Inferior parietal cortex (tissue), 1 donor: ENCODE data around the gene PUM1.

Experiments
- DNase-seq: peaks from one replicate; pipeline ENCODE4 v3.0.0-alpha.2; 2016; ENCODE audit errors: extremely low spot score

Gene PUM1

DNA sequence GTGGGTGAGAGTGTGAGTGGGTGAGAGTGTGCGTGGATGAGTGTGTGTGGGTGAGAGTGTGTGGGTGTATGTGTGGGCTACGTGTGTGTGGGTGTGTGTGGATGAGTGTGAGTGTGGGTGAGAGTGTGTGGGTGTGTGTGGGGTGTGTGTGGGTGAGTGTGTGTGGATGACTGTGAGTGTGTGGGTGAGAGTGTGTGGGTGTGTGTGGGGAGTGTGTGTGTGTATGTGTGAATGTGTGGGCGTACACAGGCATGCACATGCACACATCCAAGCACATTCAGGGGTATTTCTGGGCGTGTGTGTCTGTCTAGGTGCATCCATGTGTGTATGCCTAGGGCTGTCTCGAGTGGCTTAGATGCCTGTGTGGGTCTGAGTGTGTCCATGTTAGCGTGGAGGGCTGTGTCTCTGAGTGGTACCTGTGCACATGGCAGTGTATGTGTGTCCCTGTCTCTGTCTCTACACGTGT, 171.0 kb downstream of the PUM1 start:
- no peak for DNase-seq

DNA sequence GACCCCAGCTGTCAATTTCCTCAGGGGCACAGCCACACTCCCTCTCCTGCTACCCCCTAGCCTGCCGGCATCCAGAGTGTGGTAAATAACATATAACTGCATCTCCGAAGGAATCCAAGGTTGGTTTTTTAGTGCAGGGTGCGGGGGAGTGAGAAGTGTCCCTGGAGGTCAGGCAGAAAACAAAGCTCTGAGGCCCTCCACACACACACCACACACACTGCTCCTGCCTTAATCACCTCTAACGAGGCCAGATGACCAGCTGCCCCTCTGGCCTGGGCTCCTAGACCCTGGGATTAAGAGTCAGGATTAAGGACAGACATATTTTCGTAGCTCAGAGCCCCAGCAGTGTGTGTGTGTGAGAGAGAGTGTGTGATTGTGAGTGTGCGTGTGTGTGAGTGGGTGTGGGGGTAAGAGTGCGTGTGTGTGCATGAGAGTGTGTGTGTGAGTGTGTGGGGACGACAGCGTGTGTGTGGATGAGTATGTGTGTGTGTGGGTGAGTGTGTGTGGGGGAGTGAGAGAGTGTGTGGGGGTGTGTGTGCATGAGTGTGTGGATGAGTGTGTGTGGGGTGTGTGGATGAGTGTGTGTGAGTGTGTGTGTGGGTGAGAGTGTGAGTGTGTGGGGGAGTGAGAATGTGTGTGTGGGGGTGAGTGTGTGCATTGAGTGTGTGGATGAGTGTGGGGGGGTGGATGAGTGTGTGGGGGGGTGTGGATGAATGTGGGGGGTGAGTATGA, 171.6 kb downstream of the PUM1 start:
- DNase-seq: no peak

DNA sequence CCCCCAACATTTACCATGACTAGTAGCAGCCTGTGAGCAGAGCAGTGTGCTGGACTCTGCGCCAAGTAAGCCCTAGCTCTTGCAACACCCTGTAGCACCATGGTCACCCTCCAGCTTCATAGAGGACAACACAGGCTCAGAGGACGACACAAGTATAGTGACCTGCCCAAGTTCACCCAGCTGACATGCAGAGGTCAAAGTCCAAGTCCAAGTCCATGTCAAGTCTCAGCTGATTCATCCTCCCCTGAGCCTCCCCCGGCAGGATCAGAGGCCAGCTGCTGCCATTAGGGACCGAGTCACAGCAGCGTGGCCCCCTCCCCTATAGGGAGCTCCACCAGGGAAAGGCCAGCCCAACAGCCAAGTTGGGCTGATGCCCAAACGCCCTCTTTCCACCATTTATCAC, 172.8 kb downstream of the PUM1 start:
- DNase-seq: no peak

DNA sequence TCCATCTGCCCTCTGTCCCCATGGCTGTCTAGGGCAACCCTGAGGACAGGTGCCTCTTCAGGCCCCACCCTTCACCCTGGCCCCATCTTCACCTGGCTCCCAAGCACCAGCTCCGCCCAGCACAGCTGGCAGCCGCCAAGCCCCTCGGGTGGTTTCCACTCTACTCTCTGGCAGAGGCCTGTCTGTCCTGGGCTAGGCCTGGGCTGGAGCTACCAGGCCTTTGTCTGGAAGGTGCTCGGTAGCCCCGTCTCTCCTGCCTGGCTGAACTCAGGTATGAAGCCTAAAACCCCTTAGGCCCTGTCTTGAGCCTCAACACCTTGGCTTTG, 174.3 kb downstream of the PUM1 start:
- DNase-seq: no peak

DNA sequence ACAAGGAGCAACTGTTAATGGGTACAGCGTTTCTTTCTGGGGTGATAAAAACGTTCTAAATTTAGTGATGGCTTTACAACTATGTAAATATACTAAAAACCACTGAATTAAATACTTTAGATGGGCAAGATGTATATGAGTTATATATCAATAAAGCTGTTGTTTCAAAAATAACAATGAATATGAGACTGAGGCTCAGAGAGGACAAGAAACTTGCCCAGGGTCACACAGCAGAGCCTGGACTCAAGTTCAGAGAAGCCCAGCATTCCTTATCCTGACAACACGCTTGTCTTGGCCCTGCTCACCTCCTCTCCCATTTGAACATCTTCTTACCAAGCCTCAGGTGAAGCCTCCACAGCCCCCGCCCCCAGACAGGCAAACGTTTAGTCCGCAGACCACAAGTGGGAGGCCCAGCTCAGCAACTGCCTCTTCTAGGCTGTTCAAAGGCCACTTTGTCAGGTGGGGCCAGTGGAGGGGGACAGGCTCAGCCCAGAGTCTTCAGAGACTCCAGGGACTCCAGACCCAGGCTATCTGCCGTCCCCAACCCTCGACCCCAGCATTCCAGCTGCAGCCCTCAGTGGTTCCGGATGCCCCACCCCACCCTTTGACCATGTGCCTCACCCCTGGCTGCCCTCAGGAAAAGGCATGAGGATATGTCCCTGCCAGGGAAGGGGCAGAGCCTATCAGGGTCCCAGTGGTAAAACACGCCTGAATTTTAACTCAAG, 174.9 kb downstream of the PUM1 start:
- no peak for DNase-seq

DNA sequence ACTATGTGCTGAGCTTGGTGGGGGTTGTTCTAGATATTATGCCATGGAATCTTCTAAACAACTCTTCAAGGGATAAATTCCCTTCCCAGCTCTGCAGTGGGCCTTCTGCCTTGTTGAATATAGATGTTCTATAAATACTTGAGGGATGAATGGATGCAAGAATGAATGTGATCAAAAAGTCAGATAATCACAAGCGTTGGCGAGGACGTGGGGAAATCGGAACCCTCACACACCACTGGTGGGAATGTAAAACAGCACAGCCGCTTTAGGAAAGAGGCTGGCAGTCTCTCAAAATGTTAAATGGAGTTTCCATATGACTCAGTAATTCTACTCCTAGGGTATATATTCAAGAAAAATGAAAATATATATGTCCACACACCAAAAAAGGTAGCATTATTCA, 176.0 kb downstream of the PUM1 start:
- DNase-seq: no peak

DNA sequence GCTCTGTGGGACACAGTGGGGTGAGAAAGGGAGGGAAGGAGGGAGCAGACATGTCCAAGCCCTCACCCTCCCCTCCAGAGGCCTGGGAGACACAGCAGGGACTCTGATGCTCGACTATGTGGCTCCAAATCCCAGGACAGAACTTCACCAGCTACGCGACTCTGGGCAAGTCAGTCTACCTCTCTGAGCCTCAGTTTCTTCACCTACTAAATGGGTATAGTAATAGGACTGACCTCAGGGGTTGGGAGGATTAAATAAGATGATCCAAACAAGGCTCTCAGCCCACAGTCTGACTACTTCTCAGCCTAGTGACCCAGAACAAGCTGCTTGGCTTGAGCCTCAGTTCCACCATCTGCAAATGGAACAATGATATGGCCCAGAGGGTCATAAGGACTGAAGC, 176.5 kb downstream of the PUM1 start:
- no peak for DNase-seq

DNA sequence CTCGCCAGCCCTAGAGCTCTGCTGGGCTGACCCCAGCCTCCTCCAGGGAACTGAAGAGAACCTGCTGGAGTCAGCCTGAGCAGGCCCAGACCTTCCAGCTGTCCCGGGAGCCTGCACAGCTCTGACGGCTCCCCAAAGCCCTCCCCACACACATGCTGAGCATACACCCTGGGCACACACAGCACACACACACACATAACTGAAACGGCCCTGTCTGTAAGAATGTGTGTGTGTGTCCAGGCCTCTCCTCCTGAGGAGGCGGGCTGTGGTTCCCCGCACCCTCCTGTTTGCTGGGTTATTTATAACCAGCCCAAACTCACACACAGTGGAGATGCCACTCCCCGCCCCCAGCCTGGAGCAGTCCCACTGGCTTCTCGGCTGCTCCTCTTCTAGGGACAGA, 177.1 kb downstream of the PUM1 start:
- no peak for DNase-seq

DNA sequence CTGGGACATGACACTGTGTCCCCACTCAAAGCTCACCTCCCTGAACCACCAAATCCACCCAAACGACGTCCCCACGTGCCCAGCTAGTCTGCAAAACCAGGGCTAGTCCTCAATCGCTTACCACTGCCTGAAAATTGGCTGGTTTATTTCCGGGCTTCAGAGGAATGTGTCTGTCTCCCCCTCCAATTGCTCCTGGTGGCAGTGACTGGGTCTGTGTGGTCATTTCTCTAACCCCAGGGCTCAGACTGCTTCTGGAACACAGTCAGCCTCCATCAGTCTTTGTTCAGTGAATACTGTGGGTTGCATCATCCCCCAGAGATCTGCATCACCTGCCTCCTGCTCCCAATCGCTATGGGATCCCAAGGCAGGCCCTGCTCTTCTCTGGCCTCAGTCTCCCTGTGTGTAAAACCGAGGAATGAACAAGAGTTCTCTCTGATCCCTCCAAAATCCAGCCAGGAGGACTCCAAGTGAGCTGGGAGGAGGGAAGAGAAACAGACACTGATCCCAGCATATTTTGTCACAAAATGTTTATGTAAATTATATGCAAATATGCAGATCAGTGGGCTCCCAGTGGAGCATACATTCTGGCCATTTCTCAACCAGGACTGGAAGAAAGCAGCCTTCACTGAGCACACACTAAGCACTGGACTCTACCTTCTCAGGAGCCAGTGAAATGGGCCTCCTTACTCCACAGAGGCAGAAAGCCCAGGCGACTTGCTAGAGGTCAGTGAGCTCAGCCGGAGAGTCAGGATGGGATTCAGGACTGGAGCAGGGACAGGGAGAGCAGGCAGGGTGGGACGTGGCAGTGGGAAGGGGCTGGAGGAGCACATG, 177.8 kb downstream of the PUM1 start:
- no peak for DNase-seq

DNA sequence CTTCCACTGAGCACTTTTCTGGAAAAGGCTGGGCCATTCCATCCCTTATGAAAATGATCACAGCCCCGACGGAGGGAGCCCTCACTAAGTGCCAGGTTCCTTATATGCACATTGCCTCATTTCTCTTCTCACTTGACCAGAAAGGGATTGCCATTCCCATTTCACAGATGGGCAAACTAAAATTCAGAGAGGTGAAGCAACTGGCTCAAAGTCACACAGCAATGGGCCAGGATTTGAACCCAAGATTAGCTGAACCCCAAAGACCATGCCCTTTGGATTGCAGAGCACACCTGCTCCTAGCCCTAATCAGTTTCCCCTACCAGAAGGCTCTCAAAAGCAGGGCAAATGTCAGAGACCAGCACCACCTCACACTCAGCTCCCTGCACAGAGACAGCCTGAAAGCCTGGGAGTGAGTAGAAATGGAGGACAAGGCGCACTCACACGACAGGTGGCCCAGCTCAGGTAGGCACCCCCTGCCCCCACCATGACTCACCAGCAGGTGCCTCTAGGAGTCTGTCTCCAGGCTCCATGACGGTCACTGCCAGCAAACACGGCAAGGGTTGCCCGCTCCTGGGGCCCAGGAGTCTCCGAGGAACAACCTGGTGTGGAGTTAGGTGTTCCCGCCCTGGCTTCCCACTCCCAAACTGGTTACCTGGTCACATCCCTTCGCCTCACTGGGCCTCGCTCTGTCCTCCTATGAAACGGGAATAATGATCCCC, 178.6 kb downstream of the PUM1 start:
- DNase-seq: no peak

DNA sequence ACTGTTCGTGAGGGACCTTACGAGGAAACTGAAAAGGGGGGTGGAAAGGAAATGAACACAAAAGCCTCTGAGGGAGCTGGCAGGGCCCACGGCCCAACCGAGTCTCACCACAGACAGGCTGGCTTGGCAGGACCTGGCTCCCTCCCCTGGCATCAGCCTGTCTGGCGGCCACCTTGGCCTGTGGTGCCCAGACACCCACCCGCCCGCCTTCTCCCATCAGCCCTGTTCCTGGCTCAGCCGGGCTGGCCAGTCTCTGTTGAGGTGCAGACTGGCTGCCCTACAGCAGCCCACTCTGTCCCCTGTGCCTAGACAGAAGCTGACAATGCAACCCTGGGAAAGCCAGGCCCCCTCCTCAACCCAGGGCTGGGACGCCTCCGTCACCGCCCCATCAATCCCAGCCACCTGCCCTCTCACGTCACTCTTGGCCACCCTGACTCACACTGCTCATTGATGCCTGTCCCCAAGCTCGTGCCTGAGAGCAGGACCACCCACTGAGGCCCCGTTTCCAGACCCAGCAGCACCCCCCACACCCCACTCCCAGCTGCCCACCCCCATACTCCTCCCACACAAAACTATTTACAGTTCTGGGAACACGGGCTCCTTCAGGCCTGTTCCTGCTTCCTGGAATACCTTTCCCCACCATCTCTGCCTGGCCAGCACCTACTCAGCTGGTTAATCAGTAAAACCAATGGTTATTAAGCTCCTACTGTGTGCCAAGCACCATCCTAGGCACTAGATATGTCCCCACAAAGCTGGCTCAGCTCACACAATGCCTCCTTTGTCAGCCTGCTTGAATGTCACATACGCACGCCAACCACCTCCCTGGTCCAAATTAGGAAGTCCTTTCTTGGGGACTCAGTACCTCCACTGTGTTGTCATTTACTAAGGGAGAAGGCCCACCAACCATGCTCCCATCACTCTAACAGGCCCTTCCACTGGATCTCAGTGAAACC, 179.7 kb downstream of the PUM1 start:
- DNase-seq: no peak

DNA sequence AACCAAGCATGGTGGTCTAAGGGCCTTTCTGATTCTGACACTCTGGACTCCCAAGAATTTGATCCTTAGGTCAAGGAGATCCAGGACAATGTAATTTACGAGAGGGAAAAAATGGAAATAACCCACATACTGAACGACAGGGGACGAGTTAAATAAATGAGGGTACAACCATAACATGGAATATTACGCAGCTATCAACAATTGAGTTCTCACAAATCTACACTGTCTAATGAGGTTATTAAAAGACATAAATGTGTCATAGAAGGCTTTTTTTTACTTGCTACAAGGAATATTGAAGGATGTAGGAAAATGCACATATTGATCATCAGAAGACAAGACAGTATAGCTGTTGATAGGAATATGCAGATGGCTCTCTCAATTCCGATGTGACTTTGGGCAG, 180.8 kb downstream of the PUM1 start:
- DNase-seq: no peak

DNA sequence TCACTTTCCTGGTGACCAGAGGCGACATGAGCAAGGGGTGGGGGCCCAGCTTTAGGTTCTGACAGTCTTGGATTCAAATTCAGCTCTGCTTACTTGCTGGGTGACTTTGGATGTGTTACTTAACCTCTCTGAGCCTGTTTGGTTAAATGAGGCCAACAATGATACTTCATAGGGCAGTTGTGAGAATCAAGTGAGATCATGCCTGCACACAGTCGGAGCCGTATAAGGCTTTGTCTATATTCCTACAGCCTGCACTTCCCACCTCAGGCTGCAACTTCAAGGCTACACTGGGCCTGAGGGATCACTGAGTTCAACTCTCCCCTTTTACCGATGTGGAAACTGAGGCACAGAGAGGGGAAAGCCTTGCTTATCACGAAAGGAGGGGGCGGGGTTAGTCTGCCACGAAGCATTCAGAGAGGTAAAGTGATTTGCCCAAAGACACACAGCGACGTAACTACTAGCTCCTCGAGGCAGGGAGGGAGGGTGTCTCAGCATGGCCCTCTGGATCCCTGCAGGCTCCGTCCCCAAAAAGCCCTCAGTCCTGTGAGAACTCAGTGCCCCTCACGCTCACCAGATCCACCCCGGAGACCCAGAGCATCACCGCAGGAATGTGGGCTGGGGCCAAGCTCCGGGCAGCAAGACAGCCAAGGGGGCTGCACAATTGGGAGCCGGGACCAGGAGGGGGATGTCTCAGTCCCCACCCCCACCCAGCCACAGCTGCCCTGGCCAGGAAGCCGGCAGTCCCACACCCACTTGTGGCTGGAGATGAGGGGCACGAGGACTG, 181.9 kb downstream of the PUM1 start:
- DNase-seq: no peak

DNA sequence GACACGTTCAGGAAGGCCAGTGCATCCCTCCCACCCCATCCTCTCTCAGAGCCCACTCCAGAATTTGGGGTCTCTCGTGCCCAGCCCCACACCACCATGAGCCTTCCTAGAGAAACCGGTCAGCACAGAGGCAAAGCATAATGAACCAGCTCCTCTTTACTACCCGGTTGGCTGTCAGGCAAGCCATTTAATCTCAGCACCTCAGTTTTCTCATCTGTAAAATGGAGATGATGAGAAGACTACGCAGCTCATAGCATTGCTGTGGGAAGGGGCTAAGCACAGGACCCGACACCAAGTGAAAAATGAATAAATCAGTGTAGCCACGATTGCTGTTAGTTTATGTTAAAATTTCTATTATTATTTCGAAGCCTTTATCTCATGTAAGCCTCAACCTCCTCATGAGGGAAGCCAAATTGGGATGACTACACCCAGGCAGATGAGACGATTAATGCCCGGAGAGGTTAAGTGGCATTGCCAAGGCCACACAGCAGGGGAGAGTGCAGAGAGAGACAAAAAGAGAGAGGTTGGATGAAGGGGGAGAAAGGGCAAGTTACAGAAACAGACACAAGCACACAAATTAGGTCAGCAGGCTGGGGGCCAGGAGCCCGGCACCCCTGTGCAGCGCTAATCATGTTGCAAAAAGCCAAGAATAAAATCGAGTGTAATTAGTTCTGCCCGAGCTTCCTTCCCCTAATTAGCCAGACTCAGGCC, 182.7 kb downstream of the PUM1 start:
- no peak for DNase-seq
